Ascending aorta (tissue), 2 donors: ENCODE data around the gene GIT1. TPM values are rescaled to one million over a fixed set of nuclear protein-coding genes. Genes with fewer than 3 reads are reported as not detected.
A peak's percentile ranks its signal among the peaks of the same experiment; 100 is the strongest.

Experiments used
- DNase-seq, 2 donors: peaks; one replicate each; pipeline ENCODE4 v3.0.0-alpha.2; 2019; ENCODE audit warnings: low spot score in 2 of 2
- H3K27ac ChIP-seq, 2 donors: fragments of 200-600 bp; sonication (generic); one replicate each; pipeline ENCODE4 v1.5.1; 2016 to 2017; ENCODE audit warnings: mild to moderate bottlenecking in 1 of 2
- H3K27me3 ChIP-seq: fragments of 200-600 bp; sonication (generic); one replicate; pipeline ENCODE4 v1.5.1; 2017
- H3K36me3 ChIP-seq, 2 donors: fragments of 200-600 bp; sonication (generic); one replicate each; pipeline ENCODE4 v1.5.1; 2016
- H3K4me1 ChIP-seq, 2 donors: fragments of 200-600 bp; sonication (generic); one replicate each; pipeline ENCODE4 v1.5.1; 2016 to 2017; ENCODE audit warnings: mild to moderate bottlenecking in 1 of 2
- H3K4me3 ChIP-seq, 2 donors: fragments of 200-600 bp; sonication (generic); one replicate each; pipeline ENCODE4 v1.5.1; 2016 to 2017; ENCODE audit warnings: mild to moderate bottlenecking in 1 of 2
- H3K9me3 ChIP-seq, 2 donors: fragments of 200-600 bp; sonication (generic); one replicate each; pipeline ENCODE4 v1.5.1; 2016
- intact Hi-C: fragments of 100-400 bp; cut with DNase I; formaldehyde crosslinking; loops from one replicate; pipeline ENCODE4 v1.15.1; 2023
- total RNA-seq: library from RNA; depleted of rRNA; stranded (reverse); fragments of >200 nt; gene quantifications from one replicate; pipeline ENCODE4 v1.1.0, GENCODE V29; 2016
- TF ChIP-seq, protein P1 (sequence below), 3 experiments: fragments of 200-600 bp in 2 of 3; fragments of 450-650 bp in 1 of 3; sonication (generic) in 2 of 3; IDR thresholded peaks; one replicate each; pipeline ENCODE4 v1.5.1; 2016 to 2019; ENCODE audit warnings: antibody characterized with exemption in 3 of 3, mild to moderate bottlenecking in 1 of 3, moderate library complexity in 1 of 3

GIT1 gene
- total RNA-seq, 1 donor from 2014 or later, result 142 TPM

DNA sequence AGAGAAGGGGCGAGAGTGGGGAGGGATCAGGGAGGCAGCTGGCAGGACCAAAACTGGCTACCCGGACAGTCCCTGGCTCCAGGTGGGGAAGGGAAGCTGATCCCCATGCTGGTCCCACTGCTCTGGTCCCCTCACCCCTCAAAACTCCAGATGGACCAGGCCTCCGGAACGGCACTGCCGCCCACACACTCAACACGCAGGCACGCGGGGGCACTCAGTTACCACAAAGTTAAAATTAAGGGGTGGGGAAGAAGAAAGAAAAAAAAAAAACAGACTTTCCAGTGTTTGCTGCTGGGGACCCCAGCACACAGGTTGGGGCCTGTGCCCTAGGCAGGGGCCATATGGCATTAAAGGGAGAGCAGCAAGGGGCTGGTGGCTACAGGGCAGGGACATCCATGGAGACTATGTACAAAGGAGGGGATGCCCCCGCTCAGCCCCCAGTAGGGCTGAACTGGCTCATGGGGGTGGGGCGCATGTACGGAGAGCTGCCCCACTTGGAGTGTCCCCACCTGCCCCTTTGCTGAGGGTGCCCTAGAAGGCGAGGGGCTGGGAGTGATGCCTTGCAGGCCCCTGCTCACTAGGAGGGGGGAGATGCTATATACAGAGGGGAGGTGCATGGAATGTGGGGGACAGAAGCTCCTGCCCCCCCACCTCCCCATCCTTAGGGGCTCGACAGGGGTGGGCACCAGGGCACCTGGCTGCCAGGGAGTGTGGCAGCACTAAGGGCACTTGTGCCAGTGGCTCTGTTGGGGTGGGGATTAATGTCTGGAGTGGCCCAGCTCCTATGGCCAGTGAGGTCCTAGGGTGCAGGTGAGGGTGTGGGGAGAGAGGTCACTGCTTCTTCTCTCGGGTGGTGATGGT lies 15.3 kb downstream of the GIT1 start:
- TF ChIP-seq, protein P1, sequence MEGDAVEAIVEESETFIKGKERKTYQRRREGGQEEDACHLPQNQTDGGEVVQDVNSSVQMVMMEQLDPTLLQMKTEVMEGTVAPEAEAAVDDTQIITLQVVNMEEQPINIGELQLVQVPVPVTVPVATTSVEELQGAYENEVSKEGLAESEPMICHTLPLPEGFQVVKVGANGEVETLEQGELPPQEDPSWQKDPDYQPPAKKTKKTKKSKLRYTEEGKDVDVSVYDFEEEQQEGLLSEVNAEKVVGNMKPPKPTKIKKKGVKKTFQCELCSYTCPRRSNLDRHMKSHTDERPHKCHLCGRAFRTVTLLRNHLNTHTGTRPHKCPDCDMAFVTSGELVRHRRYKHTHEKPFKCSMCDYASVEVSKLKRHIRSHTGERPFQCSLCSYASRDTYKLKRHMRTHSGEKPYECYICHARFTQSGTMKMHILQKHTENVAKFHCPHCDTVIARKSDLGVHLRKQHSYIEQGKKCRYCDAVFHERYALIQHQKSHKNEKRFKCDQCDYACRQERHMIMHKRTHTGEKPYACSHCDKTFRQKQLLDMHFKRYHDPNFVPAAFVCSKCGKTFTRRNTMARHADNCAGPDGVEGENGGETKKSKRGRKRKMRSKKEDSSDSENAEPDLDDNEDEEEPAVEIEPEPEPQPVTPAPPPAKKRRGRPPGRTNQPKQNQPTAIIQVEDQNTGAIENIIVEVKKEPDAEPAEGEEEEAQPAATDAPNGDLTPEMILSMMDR (IDR thresholded peaks at IDR 0.05), result no peak
- intact Hi-C loops, result no loop called here
- H3K27me3 ChIP-seq, result no peaks in the 10 kb centered on the region
- no peak overlapping the region for H3K4me3 ChIP-seq
- peaks cover 33 to 44% of the 10 kb centered on the region in 2 donors for H3K36me3 ChIP-seq
- DNase-seq, result peak in 1 of 2 donors; percentile 56
- no peaks in the 10 kb centered on the region for H3K9me3 ChIP-seq
- peaks cover 13 to 24% of the 10 kb centered on the region in 2 donors for H3K4me1 ChIP-seq
- H3K27ac ChIP-seq, result no peak overlapping the region

DNA sequence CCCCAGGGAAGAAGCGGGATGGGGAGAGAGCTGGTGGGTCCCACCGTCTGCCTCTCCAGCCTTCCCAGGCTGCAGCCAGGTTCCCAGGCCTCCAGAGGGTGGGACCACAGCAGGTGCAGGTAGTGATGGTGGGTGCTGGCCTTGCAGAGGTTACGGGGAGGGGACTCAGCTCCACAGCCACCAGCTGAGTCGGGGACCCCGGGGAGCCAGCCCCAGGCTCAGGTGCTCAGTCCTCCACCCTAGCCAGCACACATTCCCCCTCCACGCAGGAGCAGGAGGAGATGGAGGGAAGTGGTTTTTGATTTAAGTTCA lies 15.9 kb downstream of the GIT1 start:
- intact Hi-C loops, result no loop called here
- TF ChIP-seq, protein P1 (IDR thresholded peaks at IDR 0.05), result no peak
- Histone ChIP-seq H3K4me1 (peaks cover 14 to 24% of the 10 kb centered on the region in 2 donors), H3K27ac (no peak overlapping the region), H3K27me3 (no peaks in the 10 kb centered on the region), H3K4me3 (no peak overlapping the region), H3K9me3 (no peaks in the 10 kb centered on the region), H3K36me3 (peaks cover 33 to 44% of the 10 kb centered on the region in 2 donors)
- peak in 1 of 2 donors; percentile 61 for DNase-seq

DNA sequence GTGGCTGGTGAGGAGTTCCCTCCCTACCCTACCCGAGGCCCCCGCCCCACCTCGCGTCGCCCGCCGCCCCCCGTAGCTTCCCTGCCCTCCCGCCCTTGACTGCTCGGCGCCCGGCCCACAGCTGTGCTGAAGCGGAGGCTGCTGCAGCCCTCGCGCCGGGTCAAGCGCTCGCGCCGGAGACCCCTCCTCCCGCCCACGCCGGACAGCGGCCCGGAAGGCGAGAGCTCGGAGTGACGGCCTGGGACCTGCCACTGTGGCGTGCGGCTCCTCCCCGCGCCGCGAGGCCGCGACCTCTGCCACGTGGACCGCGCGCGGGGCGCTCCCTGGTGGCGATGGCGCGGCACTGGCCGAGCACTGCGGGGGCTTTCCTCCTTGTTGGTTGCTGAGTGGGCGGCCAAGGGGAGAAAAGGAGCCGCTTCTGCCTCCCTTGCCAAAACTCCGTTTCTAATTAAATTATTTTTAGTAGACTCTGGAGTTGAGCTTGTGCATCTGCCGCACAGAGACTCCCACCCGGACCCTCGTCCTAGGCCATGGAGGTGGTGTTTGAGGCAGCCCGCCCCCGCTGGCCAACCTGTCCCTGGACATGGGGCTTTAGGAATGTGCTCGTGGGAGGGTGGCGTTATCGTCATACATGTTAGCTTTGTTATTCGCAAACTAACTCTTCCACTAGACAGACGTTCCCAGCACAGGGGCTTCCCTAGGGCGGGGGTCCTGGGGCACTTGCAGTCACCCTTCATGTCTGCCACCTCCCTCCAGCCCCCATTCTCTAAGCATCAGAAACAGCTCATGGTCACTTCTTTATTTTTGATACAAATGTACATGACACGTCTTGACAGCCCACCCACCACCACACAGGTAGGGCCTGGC lies 16.5 kb downstream of the GIT1 start:
- H3K4me1 ChIP-seq, result peaks cover 13 to 24% of the 10 kb centered on the region in 2 donors
- DNase-seq, result peak in 1 of 2 donors; percentile 81
- H3K9me3 ChIP-seq, result no peaks in the 10 kb centered on the region
- H3K36me3 ChIP-seq, result peaks cover 33 to 41% of the 10 kb centered on the region in 2 donors
- TF ChIP-seq, protein P1 (IDR thresholded peaks at IDR 0.05), result peak; percentile 75 to 80 (median 76)
- intact Hi-C loops, result no loop called here
- H3K4me3 ChIP-seq, result peak overlapping the region; percentile 43 to 61
- H3K27me3 ChIP-seq, result no peaks in the 10 kb centered on the region
- H3K27ac ChIP-seq, result peak overlapping the region; percentile 54

DNA sequence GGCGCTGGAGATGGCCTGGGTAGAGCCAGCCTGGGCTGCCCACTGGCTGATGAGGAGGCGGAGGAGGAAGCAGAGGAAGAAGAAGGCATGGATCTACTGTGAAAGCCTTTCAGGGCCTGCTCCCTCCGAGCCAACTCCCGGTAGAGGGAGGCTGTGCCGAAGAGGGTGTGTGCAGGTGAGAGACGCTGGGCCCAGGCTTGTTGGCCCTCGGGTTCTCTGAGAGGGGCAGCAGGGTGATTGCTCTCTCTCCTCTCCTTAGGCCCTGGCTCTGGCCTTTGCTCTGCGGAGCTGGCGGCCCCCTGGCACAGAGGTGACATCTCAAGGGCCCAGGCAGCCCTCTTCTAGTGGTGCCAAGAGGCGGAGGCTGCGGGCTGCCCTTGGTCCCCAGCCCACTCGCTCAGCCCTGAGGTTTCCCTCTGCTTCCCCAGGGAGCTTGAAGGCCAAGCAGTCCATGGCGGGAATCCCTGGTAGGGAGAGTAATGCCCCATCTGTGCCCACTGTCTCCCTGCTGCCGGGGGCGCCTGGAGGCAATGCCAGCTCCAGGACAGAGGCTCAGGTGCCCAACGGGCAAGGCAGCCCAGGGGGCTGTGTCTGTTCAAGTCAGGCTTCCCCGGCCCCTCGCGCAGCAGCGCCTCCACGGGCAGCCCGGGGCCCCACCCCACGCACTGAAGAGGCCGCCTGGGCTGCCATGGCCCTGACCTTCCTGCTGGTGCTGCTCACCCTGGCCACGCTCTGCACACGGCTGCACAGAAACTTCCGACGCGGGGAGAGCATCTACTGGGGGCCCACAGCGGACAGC lies 17.4 kb downstream of the GIT1 start:
- Histone ChIP-seq H3K27me3 (no peaks in the 10 kb centered on the region), H3K9me3 (no peaks in the 10 kb centered on the region), H3K36me3 (peaks cover 29 to 33% of the 10 kb centered on the region in 2 donors), H3K27ac (peak overlapping the region; percentile 54), H3K4me3 (peak overlapping the region; percentile 43 to 61), H3K4me1 (peaks cover 10 to 17% of the 10 kb centered on the region in 2 donors)
- TF ChIP-seq, protein P1 (IDR thresholded peaks at IDR 0.05), result no peak
- intact Hi-C loops, result no loop called here
- peak in 1 of 2 donors; percentile 67 for DNase-seq

DNA sequence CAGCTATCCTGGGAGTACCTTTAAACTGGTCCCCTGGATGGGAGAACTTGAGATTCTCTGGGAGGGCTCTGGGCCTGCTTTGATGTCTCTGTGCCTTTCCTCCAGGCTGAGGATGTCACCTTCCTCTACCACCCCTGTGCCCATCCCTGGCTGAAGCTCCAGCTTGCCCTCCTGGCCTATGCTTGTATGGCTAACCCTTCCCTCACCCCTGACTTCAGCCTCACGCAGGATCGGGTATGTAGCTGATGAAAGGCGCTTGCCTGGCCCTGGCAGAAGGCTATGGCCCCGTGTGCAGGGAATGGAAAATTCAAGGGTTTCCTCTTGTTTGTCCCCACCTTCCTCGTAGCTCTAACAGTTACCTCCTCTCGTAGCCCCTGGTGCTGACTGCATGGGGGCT lies 18.0 kb downstream of the GIT1 start:
- H3K36me3 ChIP-seq, result peaks cover 23 to 27% of the 10 kb centered on the region in 2 donors
- H3K27me3 ChIP-seq, result no peaks in the 10 kb centered on the region
- intact Hi-C loops, result no loop called here
- DNase-seq, result no peak
- H3K27ac ChIP-seq, result peak overlapping the region; percentile 54
- H3K4me3 ChIP-seq, result no peak overlapping the region
- TF ChIP-seq, protein P1 (IDR thresholded peaks at IDR 0.05), result no peak
- H3K4me1 ChIP-seq, result peaks cover 11 to 19% of the 10 kb centered on the region in 2 donors
- H3K9me3 ChIP-seq, result no peaks in the 10 kb centered on the region
